ENCODE data around the gene NKAIN1.

The NKAIN1 gene

DNA sequence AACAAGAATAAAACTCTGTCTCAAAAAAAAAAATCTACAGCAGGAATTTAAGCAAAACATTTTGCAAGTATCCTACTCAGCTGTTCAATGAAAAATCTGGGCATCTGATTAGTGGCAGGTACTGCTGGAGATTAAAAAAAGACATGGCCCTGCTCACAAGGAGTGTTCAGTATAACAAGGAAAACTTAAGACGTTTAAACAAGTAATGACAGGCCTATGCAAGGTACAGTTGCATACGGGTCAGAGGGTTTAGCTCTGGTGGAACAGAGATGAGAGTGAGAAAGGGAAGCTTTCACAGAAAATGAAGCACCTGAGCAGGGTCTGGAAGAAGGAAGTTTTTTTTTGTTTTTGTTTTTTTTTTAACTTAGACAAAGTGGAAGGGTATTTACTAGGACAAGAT is 33.9 kb upstream of the NKAIN1 start:
- Histone ChIP-seq H4K20me1 (ENCODE audit: insufficient read depth, low read length) (no peaks in the 10 kb centered on the region; the same call in 1 of the 2 replicates), H3K36me3 (replicated peaks; ENCODE audit: insufficient read depth, low read length) (peaks cover 25% of the 10 kb centered on the region), H3K4me2 (ENCODE audit: low read depth, low read length) (no peak overlapping the region), H3F3A (ENCODE audit: insufficient read depth, low read length) (no peaks in the 10 kb centered on the region; the same call in 1 of the 2 replicates), H3K79me2 (ENCODE audit: low read length) (peaks cover 15% of the 10 kb centered on the region), H3K27me3 (replicated peaks; ENCODE audit: insufficient read depth, low read length) (no peaks in the 10 kb centered on the region), H3K9me2 (replicated peaks; ENCODE audit: insufficient read depth, low read length) (no peaks in the 10 kb centered on the region), H3K9ac (ENCODE audit: low read length) (no peak overlapping the region), H3K9me3 (replicated peaks; ENCODE audit: insufficient read depth, low read length) (no peaks in the 10 kb centered on the region), H3K4me1 (ENCODE audit: low read length) (no peaks in the 10 kb centered on the region), H3K27ac (ENCODE audit: low read length) (no peak overlapping the region), H3K4me3 (ENCODE audit: low read length) (no peak overlapping the region), H2AFZ (ENCODE audit: low read length) (no peak overlapping the region)
- TF ChIP-seq EZH2 (optimal IDR thresholded peaks at IDR 0.05; ENCODE audit: low read depth, low read length) (no peak), EZH2phosphoT487 (IDR thresholded peaks at IDR 0.05; ENCODE audit: low read length) (no peak)
- TF ChIP-seq, protein P1, sequence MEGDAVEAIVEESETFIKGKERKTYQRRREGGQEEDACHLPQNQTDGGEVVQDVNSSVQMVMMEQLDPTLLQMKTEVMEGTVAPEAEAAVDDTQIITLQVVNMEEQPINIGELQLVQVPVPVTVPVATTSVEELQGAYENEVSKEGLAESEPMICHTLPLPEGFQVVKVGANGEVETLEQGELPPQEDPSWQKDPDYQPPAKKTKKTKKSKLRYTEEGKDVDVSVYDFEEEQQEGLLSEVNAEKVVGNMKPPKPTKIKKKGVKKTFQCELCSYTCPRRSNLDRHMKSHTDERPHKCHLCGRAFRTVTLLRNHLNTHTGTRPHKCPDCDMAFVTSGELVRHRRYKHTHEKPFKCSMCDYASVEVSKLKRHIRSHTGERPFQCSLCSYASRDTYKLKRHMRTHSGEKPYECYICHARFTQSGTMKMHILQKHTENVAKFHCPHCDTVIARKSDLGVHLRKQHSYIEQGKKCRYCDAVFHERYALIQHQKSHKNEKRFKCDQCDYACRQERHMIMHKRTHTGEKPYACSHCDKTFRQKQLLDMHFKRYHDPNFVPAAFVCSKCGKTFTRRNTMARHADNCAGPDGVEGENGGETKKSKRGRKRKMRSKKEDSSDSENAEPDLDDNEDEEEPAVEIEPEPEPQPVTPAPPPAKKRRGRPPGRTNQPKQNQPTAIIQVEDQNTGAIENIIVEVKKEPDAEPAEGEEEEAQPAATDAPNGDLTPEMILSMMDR (IDR thresholded peaks at IDR 0.05; ENCODE audit: low read length), result no peak
- no peak for DNase-seq

DNA sequence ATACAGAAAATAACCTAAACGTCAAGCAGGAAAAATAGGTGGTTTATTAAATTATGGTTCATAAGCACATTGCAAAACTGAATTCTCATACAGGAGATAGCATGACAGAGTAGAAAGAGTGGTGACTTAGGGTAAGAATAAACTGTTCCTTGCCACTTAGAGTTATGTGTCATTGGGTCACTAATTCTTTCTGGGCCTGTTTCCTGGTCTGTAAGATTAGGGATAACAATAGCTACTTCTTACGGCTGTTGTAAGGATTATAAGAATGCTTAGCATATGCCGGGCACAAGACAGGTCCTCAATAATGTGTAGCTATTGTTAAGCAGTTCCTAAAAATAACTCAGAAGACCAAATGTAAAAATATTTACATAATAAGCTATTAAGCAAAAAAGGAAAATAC is 32.7 kb upstream of the NKAIN1 start:
- TF ChIP-seq, protein P1 (IDR thresholded peaks at IDR 0.05; ENCODE audit: low read length), result no peak
- TF ChIP-seq EZH2 (optimal IDR thresholded peaks at IDR 0.05; ENCODE audit: low read depth, low read length), result no peak
- TF ChIP-seq EZH2phosphoT487 (IDR thresholded peaks at IDR 0.05; ENCODE audit: low read length), result no peak
- Histone ChIP-seq H3F3A (ENCODE audit: insufficient read depth, low read length) (no peaks in the 10 kb centered on the region; the same call in 1 of the 2 replicates), H3K27ac (ENCODE audit: low read length) (no peak overlapping the region), H3K4me3 (ENCODE audit: low read length) (no peak overlapping the region), H3K9ac (ENCODE audit: low read length) (no peak overlapping the region), H2AFZ (ENCODE audit: low read length) (no peak overlapping the region), H3K27me3 (replicated peaks; ENCODE audit: insufficient read depth, low read length) (no peaks in the 10 kb centered on the region), H3K4me1 (ENCODE audit: low read length) (no peaks in the 10 kb centered on the region), H3K9me2 (replicated peaks; ENCODE audit: insufficient read depth, low read length) (no peaks in the 10 kb centered on the region), H3K4me2 (ENCODE audit: low read depth, low read length) (no peak overlapping the region), H3K79me2 (ENCODE audit: low read length) (peaks cover 15% of the 10 kb centered on the region), H3K36me3 (replicated peaks; ENCODE audit: insufficient read depth, low read length) (peaks cover 28% of the 10 kb centered on the region), H4K20me1 (ENCODE audit: insufficient read depth, low read length) (no peaks in the 10 kb centered on the region; the same call in 1 of the 2 replicates), H3K9me3 (replicated peaks; ENCODE audit: insufficient read depth, low read length) (no peaks in the 10 kb centered on the region)
- DNase-seq, result no peak

DNA sequence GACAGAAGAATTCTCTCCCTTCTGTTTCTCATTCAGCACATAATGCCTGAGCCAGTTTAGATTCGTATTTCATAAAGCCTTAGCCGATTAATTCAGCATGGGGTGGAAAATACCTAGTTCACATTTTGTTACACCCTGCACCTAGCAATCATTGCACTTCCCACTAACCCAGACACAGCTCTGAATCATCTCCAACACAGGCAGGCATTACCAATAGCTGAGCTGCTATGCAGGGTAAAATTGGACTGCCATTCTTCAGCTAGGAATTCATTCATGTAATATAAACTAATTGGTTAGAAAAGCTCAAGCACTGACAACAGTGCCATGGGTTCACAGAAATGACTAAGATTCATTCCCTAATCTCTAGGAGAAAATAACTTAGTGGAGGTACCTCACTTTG is 26.9 kb upstream of the NKAIN1 start:
- no peak overlapping the region for H3K4me3 ChIP-seq (ENCODE audit: low read length)
- H3K9ac ChIP-seq (ENCODE audit: low read length), result no peak overlapping the region
- H2AFZ ChIP-seq (ENCODE audit: low read length), result no peak overlapping the region
- H3K36me3 ChIP-seq (replicated peaks; ENCODE audit: insufficient read depth, low read length), result peaks cover 26% of the 10 kb centered on the region
- H3K79me2 ChIP-seq (ENCODE audit: low read length), result no peaks in the 10 kb centered on the region
- H3K9me2 ChIP-seq (replicated peaks; ENCODE audit: insufficient read depth, low read length), result no peaks in the 10 kb centered on the region
- H3F3A ChIP-seq (ENCODE audit: insufficient read depth, low read length), result no peaks in the 10 kb centered on the region; the same call in 1 of the 2 replicates
- no peak for TF ChIP-seq EZH2phosphoT487 (IDR thresholded peaks at IDR 0.05; ENCODE audit: low read length)
- no peak for TF ChIP-seq EZH2 (optimal IDR thresholded peaks at IDR 0.05; ENCODE audit: low read depth, low read length)
- TF ChIP-seq, protein P1 (IDR thresholded peaks at IDR 0.05; ENCODE audit: low read length), result no peak
- no peak overlapping the region for H3K27ac ChIP-seq (ENCODE audit: low read length)
- no peak overlapping the region for H3K4me2 ChIP-seq (ENCODE audit: low read depth, low read length)
- no peaks in the 10 kb centered on the region for H3K27me3 ChIP-seq (replicated peaks; ENCODE audit: insufficient read depth, low read length)
- H3K4me1 ChIP-seq (ENCODE audit: low read length), result no peaks in the 10 kb centered on the region
- no peaks in the 10 kb centered on the region for H4K20me1 ChIP-seq (ENCODE audit: insufficient read depth, low read length)
- H3K9me3 ChIP-seq (replicated peaks; ENCODE audit: insufficient read depth, low read length), result no peaks in the 10 kb centered on the region
- no peak for DNase-seq
